H1 (cell line): Measurements from ENCODE around the gene GPC6. TPM values are rescaled to one million over a fixed set of nuclear protein-coding genes. Genes with fewer than 3 reads are reported as not detected.

Experiments
- CREB1 ChIP-seq: IDR thresholded peaks from 2 replicates; pipeline ENCODE4 v1.6.1; 2012; ENCODE audit warnings: inconsistent platforms
- EP300 ChIP-seq, 2 experiments: IDR thresholded peaks; 1 replicate in 1 of 2; 2 replicates in 1 of 2; pipeline ENCODE4 v1.6.1; 2011 to 2012; ENCODE audit warnings: low read depth in 2 of 2, low read length in 2 of 2, mild to moderate bottlenecking in 2 of 2, borderline replicate concordance in 1 of 2, inconsistent platforms in 1 of 2, moderate library complexity in 1 of 2
- KDM5A ChIP-seq: fragments of 200-600 bp; IDR thresholded peaks from 2 replicates; pipeline ENCODE4 v1.7.1; 2012; ENCODE audit warnings: mild to moderate bottlenecking, low read length, inconsistent platforms, mixed read lengths
- NRF1 ChIP-seq: IDR thresholded peaks from 2 replicates; pipeline ENCODE4 v1.6.1; 2011; ENCODE audit warnings: mild to moderate bottlenecking, low read depth, low read length, improper control_type of control experiment
- POU5F1 ChIP-seq: IDR thresholded peaks from 2 replicates; pipeline ENCODE4 v1.6.1; 2011; ENCODE audit warnings: low read depth, mild to moderate bottlenecking, low read length, moderate library complexity
- SAP30 ChIP-seq: fragments of 300-600 bp; sonication (generic); IDR thresholded peaks from 2 replicates; pipeline ENCODE4 v1.7.1; 2012; ENCODE audit warnings: low read length, moderate library complexity, mild to moderate bottlenecking, inconsistent platforms; ENCODE audit not compliant: insufficient read depth, insufficient replicate concordance
- SIN3A ChIP-seq, 2 experiments: IDR thresholded peaks in 1 of 2; conservative IDR thresholded peaks in 1 of 2; 2 replicates each; pipeline ENCODE4 v1.6.1; 2011 to 2012; ENCODE audit warnings: low read length in 2 of 2, improper control_type of control experiment in 1 of 2, low read depth in 1 of 2, mild to moderate bottlenecking in 1 of 2
- SIX5 ChIP-seq: IDR thresholded peaks from 2 replicates; pipeline ENCODE4 v1.6.1; 2011; ENCODE audit warnings: mild to moderate bottlenecking, low read depth, low read length
- TAF7 ChIP-seq: optimal IDR thresholded peaks from 2 replicates; pipeline ENCODE3; 2011; ENCODE audit warnings: low read depth, mild to moderate bottlenecking, inconsistent platforms, low read length, moderate library complexity, borderline replicate concordance
- polyA plus RNA-seq, 7 experiments: library from polyadenylated mRNA; depleted of rRNA in 3 of 7; stranded (reverse) in 5 of 7; unstranded in 2 of 7; fragments of >200 nt in 5 of 7; fragments of 200-250 nt in 2 of 7; gene quantifications; 1 replicate in 5 of 7; 2 replicates in 1 of 7; 4 replicates in 1 of 7; pipeline versions ENCODE4 v1.2.1 to v1.2.3, GENCODE V29; 2011 to 2013; ENCODE audit warnings: missing spikeins in 2 of 7, mixed read lengths in 2 of 7
- total RNA-seq: library from RNA; stranded (reverse); fragmentation: NEBNext Ultra II Directional; extraction: Animal tissue kit (Norgen Biotek cat#: 25700); gene quantifications from 2 replicates; pipeline ENCODE4 v1.2.1, GENCODE V29; 2021
- TF ChIP-seq, protein P1 (sequence below): fragments of 300-600 bp; sonication (generic); IDR thresholded peaks from 2 replicates; pipeline ENCODE4 v1.7.1; 2012; ENCODE audit warnings: low read length, moderate library complexity, mild to moderate bottlenecking, inconsistent platforms; ENCODE audit not compliant: insufficient replicate concordance

The GPC6 gene
- total and polyA plus RNA-seq, 2 of the 8 experiments (the other 6 are each of a cell fraction or from before 2014, with no cell fraction given): 5.4 to 12.0 TPM

DNA sequence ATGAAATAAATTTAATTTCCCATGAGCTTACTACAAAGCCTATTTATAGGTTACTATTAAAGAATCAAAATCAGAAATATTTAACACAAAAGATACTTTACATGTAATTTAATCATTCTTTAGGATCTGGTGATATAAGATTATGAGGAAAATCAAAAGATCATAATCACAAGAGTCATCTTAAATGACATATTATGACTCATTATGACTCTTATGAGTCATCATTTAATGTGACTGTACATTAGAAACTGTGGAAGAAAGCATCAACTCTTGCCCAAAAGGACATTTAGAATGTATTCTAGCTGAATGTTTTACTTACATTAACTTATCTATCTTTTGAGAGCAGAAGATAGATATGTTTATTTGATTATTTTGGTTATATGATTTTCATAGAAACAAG is 794.2 kb downstream of the GPC6 start (continued):
- TF ChIP-seq SIN3A (conservative IDR thresholded peaks at IDR 0.05 in 1 of 2, IDR thresholded peaks at IDR 0.05 in 1 of 2; ENCODE audit: low read depth in 1 of 2, low read length in 2 of 2) (no peak), SIX5 (no peak), TAF7 (no peak), KDM5A (no peak), CREB1 (no peak), NRF1 (no peak), SAP30 (no peak), POU5F1 (no peak), EP300 (IDR thresholded peaks at IDR 0.05; ENCODE audit: borderline replicate concordance in 1 of 2, low read depth in 2 of 2, low read length in 2 of 2) (no peak)
- TF ChIP-seq, protein P1, sequence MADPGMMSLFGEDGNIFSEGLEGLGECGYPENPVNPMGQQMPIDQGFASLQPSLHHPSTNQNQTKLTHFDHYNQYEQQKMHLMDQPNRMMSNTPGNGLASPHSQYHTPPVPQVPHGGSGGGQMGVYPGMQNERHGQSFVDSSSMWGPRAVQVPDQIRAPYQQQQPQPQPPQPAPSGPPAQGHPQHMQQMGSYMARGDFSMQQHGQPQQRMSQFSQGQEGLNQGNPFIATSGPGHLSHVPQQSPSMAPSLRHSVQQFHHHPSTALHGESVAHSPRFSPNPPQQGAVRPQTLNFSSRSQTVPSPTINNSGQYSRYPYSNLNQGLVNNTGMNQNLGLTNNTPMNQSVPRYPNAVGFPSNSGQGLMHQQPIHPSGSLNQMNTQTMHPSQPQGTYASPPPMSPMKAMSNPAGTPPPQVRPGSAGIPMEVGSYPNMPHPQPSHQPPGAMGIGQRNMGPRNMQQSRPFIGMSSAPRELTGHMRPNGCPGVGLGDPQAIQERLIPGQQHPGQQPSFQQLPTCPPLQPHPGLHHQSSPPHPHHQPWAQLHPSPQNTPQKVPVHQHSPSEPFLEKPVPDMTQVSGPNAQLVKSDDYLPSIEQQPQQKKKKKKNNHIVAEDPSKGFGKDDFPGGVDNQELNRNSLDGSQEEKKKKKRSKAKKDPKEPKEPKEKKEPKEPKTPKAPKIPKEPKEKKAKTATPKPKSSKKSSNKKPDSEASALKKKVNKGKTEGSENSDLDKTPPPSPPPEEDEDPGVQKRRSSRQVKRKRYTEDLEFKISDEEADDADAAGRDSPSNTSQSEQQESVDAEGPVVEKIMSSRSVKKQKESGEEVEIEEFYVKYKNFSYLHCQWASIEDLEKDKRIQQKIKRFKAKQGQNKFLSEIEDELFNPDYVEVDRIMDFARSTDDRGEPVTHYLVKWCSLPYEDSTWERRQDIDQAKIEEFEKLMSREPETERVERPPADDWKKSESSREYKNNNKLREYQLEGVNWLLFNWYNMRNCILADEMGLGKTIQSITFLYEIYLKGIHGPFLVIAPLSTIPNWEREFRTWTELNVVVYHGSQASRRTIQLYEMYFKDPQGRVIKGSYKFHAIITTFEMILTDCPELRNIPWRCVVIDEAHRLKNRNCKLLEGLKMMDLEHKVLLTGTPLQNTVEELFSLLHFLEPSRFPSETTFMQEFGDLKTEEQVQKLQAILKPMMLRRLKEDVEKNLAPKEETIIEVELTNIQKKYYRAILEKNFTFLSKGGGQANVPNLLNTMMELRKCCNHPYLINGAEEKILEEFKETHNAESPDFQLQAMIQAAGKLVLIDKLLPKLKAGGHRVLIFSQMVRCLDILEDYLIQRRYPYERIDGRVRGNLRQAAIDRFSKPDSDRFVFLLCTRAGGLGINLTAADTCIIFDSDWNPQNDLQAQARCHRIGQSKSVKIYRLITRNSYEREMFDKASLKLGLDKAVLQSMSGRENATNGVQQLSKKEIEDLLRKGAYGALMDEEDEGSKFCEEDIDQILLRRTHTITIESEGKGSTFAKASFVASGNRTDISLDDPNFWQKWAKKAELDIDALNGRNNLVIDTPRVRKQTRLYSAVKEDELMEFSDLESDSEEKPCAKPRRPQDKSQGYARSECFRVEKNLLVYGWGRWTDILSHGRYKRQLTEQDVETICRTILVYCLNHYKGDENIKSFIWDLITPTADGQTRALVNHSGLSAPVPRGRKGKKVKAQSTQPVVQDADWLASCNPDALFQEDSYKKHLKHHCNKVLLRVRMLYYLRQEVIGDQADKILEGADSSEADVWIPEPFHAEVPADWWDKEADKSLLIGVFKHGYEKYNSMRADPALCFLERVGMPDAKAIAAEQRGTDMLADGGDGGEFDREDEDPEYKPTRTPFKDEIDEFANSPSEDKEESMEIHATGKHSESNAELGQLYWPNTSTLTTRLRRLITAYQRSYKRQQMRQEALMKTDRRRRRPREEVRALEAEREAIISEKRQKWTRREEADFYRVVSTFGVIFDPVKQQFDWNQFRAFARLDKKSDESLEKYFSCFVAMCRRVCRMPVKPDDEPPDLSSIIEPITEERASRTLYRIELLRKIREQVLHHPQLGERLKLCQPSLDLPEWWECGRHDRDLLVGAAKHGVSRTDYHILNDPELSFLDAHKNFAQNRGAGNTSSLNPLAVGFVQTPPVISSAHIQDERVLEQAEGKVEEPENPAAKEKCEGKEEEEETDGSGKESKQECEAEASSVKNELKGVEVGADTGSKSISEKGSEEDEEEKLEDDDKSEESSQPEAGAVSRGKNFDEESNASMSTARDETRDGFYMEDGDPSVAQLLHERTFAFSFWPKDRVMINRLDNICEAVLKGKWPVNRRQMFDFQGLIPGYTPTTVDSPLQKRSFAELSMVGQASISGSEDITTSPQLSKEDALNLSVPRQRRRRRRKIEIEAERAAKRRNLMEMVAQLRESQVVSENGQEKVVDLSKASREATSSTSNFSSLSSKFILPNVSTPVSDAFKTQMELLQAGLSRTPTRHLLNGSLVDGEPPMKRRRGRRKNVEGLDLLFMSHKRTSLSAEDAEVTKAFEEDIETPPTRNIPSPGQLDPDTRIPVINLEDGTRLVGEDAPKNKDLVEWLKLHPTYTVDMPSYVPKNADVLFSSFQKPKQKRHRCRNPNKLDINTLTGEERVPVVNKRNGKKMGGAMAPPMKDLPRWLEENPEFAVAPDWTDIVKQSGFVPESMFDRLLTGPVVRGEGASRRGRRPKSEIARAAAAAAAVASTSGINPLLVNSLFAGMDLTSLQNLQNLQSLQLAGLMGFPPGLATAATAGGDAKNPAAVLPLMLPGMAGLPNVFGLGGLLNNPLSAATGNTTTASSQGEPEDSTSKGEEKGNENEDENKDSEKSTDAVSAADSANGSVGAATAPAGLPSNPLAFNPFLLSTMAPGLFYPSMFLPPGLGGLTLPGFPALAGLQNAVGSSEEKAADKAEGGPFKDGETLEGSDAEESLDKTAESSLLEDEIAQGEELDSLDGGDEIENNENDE: no peak
